Measurements from ENCODE around the gene JTB. TPM values are rescaled to one million over a fixed set of nuclear protein-coding genes. Genes with fewer than 3 reads are reported as not detected.

Gene JTB
- total and polyA plus RNA-seq, 9 of the 15 experiments (the other 6 are each of a cell fraction or from before 2014, with no cell fraction given), result 24.7 to 308 (median 151) TPM

DNA sequence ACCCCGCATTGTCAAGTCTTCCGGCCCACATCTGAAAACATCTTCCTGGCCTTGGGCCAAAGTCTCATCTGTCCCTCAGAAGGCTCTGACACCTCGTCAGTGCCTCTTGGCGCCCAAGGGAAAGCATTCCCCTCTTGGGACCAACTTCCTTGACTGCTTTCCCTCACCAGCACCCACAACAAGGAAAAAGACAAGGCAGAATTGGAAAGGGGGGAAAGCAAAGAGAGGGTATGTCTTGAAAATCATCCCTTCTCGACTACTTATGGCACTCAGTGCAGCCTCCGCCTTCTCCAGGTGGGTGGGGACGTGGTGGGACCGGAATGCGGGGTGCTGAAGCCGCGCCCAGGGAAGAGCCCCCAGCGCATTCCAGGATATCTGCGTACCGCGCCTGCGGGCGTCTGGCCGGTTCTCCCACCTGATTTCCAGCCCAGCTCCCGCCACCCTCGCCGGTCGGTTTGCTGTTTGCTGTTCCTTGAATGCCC is 13.6 kb downstream of the JTB start (continued):
- TF ChIP-seq, protein P1, sequence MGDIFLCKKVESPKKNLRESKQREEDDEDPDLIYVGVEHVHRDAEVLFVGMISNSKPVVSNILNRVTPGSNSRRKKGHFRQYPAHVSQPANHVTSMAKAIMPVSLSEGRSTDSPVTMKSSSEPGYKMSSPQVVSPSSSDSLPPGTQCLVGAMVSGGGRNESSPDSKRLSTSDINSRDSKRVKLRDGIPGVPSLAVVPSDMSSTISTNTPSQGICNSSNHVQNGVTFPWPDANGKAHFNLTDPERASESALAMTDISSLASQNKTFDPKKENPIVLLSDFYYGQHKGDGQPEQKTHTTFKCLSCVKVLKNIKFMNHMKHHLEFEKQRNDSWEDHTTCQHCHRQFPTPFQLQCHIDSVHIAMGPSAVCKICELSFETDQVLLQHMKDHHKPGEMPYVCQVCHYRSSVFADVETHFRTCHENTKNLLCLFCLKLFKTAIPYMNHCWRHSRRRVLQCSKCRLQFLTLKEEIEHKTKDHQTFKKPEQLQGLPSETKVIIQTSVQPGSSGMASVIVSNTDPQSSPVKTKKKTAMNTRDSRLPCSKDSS (IDR thresholded peaks at IDR 0.05; ENCODE audit: low read depth, partially characterized antibody), result no peak
- TF ChIP-seq TCF3 (CRISPR knock-in tag; IDR thresholded peaks at IDR 0.05) (0 out of 2 replicates have a peak, but pooled peaks have one; percentile 12), ZNF511 (CRISPR knock-in tag; IDR thresholded peaks at IDR 0.05) (no peak), NFATC3 (IDR thresholded peaks at IDR 0.05) (no peak), EHMT2 (IDR thresholded peaks at IDR 0.05) (no peak), BCL6 (CRISPR knock-in tag; IDR thresholded peaks at IDR 0.05) (no peak), FOXP1 (CRISPR knock-in tag; IDR thresholded peaks at IDR 0.05) (no peak; the same call in 1 of the 2 replicates), E2F3 (CRISPR knock-in tag; IDR thresholded peaks at IDR 0.05) (no peak), MYC (IDR thresholded peaks at IDR 0.05; ENCODE audit: low read depth, low read length) (no peak), MYC (CRISPR knock-in tag; IDR thresholded peaks at IDR 0.05; ENCODE audit: borderline replicate concordance, low read depth) (0 out of 2 replicates have a peak, but pooled peaks have one; percentile 35), FOXJ2 (tag; IDR thresholded peaks at IDR 0.05) (peak; percentile 38; the same call in 1 of the 2 replicates), NR0B1 (IDR thresholded peaks at IDR 0.05; ENCODE audit: partially characterized antibody) (no peak), MNT (conservative IDR thresholded peaks at IDR 0.05) (0 out of 4 replicates have a peak, but pooled peaks of 1 of the 2 experiments have one; percentile 12), GTF2F1 (IDR thresholded peaks at IDR 0.05; ENCODE audit: low read depth, low read length) (no peak), SAP30 (IDR thresholded peaks at IDR 0.05; ENCODE audit: borderline replicate concordance, insufficient read depth, low read depth, low read length, poor library complexity, severe bottlenecking) (peak; percentile 56)
- TF ChIP-seq, protein P2, sequence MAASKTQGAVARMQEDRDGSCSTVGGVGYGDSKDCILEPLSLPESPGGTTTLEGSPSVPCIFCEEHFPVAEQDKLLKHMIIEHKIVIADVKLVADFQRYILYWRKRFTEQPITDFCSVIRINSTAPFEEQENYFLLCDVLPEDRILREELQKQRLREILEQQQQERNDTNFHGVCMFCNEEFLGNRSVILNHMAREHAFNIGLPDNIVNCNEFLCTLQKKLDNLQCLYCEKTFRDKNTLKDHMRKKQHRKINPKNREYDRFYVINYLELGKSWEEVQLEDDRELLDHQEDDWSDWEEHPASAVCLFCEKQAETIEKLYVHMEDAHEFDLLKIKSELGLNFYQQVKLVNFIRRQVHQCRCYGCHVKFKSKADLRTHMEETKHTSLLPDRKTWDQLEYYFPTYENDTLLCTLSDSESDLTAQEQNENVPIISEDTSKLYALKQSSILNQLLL (CRISPR knock-in tag; IDR thresholded peaks at IDR 0.05; ENCODE audit: borderline replicate concordance), result no peak
- TF ChIP-seq, protein P3, sequence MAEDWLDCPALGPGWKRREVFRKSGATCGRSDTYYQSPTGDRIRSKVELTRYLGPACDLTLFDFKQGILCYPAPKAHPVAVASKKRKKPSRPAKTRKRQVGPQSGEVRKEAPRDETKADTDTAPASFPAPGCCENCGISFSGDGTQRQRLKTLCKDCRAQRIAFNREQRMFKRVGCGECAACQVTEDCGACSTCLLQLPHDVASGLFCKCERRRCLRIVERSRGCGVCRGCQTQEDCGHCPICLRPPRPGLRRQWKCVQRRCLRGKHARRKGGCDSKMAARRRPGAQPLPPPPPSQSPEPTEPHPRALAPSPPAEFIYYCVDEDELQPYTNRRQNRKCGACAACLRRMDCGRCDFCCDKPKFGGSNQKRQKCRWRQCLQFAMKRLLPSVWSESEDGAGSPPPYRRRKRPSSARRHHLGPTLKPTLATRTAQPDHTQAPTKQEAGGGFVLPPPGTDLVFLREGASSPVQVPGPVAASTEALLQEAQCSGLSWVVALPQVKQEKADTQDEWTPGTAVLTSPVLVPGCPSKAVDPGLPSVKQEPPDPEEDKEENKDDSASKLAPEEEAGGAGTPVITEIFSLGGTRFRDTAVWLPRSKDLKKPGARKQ (CRISPR knock-in tag; IDR thresholded peaks at IDR 0.05), result no peak
- TF ChIP-seq, protein P4, sequence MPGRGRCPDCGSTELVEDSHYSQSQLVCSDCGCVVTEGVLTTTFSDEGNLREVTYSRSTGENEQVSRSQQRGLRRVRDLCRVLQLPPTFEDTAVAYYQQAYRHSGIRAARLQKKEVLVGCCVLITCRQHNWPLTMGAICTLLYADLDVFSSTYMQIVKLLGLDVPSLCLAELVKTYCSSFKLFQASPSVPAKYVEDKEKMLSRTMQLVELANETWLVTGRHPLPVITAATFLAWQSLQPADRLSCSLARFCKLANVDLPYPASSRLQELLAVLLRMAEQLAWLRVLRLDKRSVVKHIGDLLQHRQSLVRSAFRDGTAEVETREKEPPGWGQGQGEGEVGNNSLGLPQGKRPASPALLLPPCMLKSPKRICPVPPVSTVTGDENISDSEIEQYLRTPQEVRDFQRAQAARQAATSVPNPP (IDR thresholded peaks at IDR 0.05; ENCODE audit: borderline replicate concordance, insufficient read depth, insufficient read length), result no peak
